Measurements from ENCODE around the gene ADARB1.
"Not testable (repeated sequence)": the region's sequence is repeated elsewhere in the genome, so short reads cannot be mapped to it uniquely, and the experiment has no call there.

ADARB1 gene

GRCh38 chr21:45136927-45137611 is 62.7 kb downstream of the ADARB1 start:
- DNase-seq (ENCODE audit: extremely low spot score): peak; percentile 80

DNA sequence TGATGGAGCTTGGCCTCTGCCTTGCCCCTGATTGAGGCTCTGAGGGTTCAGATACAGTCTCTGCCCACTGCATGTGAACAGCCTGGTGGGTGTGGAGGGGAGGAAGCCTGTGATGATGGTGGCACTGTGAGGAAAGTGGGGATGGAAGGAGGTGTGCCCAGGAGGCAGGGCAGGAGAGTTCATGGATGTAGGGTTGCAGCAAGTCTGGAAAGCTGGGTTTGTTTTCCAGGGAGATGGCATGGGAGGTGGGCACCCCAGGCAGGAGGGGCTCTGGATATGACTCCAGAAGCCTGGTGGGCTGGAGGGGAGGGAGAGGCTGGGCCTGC is 63.2 kb downstream of the ADARB1 start:
- no peak for TF ChIP-seq CTCF (IDR thresholded peaks at IDR 0.05; ENCODE audit: control extremely low read depth, extremely low read depth, low read depth, missing control alignments)
- ChIA-PET CTCF (interaction anchor here (0.7 to 9.4 kb wide), 62 partner anchors 8 to 710 kb away, joined by 3 to 313 read pairs (median 5); partner anchors contain the start of genes POFUT2 and SLX9), POLR2A (no interaction called here)
- DNase-seq (ENCODE audit: extremely low spot score): no peak

More at GRCh38 chr21:45136927-45137611, 62.7 kb downstream of the ADARB1 start:
- TF ChIP-seq CTCF (IDR thresholded peaks at IDR 0.05; ENCODE audit: control extremely low read depth, extremely low read depth, low read depth, missing control alignments): peak; percentile 90
- ChIA-PET CTCF (interaction anchor here (0.7 to 9.4 kb wide), 57 partner anchors 8 to 744 kb away, joined by 3 to 313 read pairs (median 5); partner anchors contain the start of genes ADARB1, POFUT2, PTTG1IP and SLX9), POLR2A (no interaction called here)

- peak; percentile 74 for TF ChIP-seq CTCF (IDR thresholded peaks at IDR 0.05; ENCODE audit: control extremely low read depth, extremely low read depth, low read depth, missing control alignments)
- POLR2A ChIA-PET: no interaction called here
- DNase-seq (ENCODE audit: extremely low spot score): peak; percentile 67
- CTCF ChIA-PET: interaction anchor here (0.7 to 9.4 kb wide), 73 partner anchors 7 to 835 kb away, joined by 3 to 313 read pairs (median 4); partner anchors contain the start of genes POFUT2 and SLX9
Observed at GRCh38 chr21:45138199-45139002, 64.0 kb downstream of the ADARB1 start.

DNA sequence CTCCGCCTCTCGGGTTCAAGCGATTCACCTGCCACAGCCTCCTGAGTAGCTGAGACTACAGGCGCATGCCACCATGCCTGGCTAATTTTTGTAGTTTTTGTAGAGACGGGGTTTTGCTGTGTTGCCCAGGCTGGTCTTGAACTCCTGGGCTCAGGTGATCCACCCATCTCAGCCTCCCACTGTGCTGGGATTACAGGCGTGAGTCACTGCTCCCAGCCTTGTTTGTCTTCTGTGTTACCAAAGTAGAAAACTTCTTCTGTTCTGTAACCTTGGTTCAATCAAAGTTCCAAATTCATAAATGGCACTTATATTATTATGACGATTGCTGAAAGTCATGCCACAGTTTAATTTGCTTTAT is 64.6 kb downstream of the ADARB1 start:
- DNase-seq (ENCODE audit: extremely low spot score); POLR2A ChIA-PET: not testable (repeated sequence)
- CTCF ChIA-PET: interaction anchor here (0.9 to 9.4 kb wide), 38 partner anchors 9 to 835 kb away, joined by 3 to 313 read pairs (median 6); partner anchors contain the start of gene SLX9

DNA sequence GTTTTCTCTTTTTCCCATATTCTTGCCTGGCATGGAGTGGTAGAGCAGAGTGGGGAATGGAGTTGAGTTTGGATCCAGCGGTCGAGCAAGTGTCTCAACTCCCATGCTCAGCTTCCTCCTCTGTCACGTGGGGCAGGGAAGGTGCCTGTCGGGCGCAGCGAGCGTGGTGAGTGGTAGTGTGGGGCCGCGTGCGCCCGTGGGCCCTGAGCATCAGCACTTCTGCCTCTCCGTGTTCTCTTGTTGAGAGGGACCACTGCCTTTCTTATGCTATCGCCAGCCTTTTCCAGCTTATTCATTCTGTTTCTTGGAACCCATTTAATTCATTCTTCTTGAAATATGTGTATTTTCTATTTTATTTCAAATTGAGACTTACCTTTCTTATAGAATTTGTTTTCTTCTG is 65.1 kb downstream of the ADARB1 start:
- ChIA-PET CTCF (interaction anchor here (0.8 to 9.4 kb wide), 26 partner anchors 9 to 680 kb away, joined by 3 to 313 read pairs (median 9); partner anchors contain the start of gene SLX9), POLR2A (no interaction called here)
- no peak for DNase-seq (ENCODE audit: extremely low spot score)
- no peak for TF ChIP-seq CTCF (IDR thresholded peaks at IDR 0.05; ENCODE audit: control extremely low read depth, extremely low read depth, low read depth, missing control alignments)

DNA sequence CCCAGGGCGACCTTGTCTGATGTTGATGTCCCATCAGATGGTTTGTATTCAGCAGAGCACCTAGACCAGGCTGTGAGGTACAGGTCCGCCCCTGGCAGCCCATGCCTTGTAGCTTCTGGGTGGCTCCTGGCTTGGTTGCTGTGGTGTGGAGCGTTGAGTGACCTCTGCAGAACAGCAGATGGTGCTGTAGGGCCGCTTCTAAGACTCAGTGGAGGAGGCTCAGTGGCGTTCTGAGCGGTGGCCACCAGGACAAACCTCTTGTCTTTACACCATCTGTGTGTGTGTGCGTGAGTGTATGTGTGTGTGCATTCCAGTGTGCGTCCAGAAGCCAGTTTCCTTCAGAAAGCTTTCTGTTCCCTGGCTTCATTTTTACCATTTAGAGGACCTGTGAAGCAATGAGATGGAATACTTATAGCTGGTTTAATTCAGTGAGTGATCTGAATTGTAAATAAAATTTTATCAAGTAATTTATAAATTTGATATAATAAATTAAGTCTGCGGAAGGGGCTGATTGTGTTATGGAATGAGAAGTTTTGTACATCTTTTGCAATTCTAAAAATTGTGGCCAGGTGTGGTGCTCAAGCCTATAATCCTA is 66.1 kb downstream of the ADARB1 start:
- ChIA-PET CTCF (interaction anchor here (0.6 to 9.4 kb wide), 52 partner anchors 8 to 1003 kb away, joined by 3 to 313 read pairs (median 5); no protein-coding TSS in a partner anchor), POLR2A (no interaction called here)
- TF ChIP-seq CTCF (IDR thresholded peaks at IDR 0.05; ENCODE audit: control extremely low read depth, extremely low read depth, low read depth, missing control alignments): peak; percentile 87
- DNase-seq (ENCODE audit: extremely low spot score): peak; percentile 86

GRCh38 chr21:45140944-45141343 is 66.6 kb downstream of the ADARB1 start:
- CTCF ChIA-PET: interaction anchor here (0.6 to 9.4 kb wide), 46 partner anchors 11 to 1002 kb away, joined by 3 to 313 read pairs (median 5); no protein-coding TSS in a partner anchor

More at GRCh38 chr21:45140944-45141343, 66.6 kb downstream of the ADARB1 start:
- DNase-seq (ENCODE audit: extremely low spot score); POLR2A ChIA-PET: not testable (repeated sequence)

Measured in GM10248 (cell line).